ENCODE data around the gene H6PD.

DNA sequence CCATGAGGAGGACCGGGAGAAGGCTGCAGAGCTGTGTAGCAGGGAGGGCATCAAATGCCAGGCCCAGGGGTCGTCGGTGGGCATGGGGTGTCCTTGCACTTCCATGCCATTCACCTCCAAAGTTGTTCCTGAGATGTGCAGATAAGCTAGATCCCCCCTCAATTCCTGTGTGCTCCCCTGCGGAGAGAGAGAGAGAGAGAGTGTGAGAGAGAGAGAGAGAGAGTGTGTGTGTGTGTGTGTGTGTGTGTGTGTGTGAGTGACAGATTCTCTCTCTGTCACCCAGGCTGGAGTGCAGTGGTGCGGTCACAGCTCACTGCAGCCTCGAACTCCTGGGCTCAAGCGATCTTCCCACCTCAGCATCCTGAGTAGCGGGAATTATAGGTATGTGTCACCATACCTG is 74.5 kb downstream of the H6PD start:
- TF ChIP-seq YY1 (IDR thresholded peaks at IDR 0.05; ENCODE audit: low read depth) (no peak), CREB1 (IDR thresholded peaks at IDR 0.05; ENCODE audit: low read depth) (no peak), ZBTB7A (IDR thresholded peaks at IDR 0.05; ENCODE audit: low read depth) (no peak), NFIC (IDR thresholded peaks at IDR 0.05) (no peak), FOXM1 (IDR thresholded peaks at IDR 0.05; ENCODE audit: borderline replicate concordance, low read depth) (no peak), EGR1 (IDR thresholded peaks at IDR 0.05) (no peak), TEAD4 (IDR thresholded peaks at IDR 0.05) (no peak), CEBPB (IDR thresholded peaks at IDR 0.05) (no peak), TAF1 (IDR thresholded peaks at IDR 0.05; ENCODE audit: low read depth) (no peak), EP300 (IDR thresholded peaks at IDR 0.05; ENCODE audit: borderline replicate concordance) (no peak), RAD21 (IDR thresholded peaks at IDR 0.05; ENCODE audit: low read depth) (no peak)
- TF ChIP-seq, protein P1, sequence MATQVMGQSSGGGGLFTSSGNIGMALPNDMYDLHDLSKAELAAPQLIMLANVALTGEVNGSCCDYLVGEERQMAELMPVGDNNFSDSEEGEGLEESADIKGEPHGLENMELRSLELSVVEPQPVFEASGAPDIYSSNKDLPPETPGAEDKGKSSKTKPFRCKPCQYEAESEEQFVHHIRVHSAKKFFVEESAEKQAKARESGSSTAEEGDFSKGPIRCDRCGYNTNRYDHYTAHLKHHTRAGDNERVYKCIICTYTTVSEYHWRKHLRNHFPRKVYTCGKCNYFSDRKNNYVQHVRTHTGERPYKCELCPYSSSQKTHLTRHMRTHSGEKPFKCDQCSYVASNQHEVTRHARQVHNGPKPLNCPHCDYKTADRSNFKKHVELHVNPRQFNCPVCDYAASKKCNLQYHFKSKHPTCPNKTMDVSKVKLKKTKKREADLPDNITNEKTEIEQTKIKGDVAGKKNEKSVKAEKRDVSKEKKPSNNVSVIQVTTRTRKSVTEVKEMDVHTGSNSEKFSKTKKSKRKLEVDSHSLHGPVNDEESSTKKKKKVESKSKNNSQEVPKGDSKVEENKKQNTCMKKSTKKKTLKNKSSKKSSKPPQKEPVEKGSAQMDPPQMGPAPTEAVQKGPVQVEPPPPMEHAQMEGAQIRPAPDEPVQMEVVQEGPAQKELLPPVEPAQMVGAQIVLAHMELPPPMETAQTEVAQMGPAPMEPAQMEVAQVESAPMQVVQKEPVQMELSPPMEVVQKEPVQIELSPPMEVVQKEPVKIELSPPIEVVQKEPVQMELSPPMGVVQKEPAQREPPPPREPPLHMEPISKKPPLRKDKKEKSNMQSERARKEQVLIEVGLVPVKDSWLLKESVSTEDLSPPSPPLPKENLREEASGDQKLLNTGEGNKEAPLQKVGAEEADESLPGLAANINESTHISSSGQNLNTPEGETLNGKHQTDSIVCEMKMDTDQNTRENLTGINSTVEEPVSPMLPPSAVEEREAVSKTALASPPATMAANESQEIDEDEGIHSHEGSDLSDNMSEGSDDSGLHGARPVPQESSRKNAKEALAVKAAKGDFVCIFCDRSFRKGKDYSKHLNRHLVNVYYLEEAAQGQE (IDR thresholded peaks at IDR 0.05; ENCODE audit: low read depth), result no peak
- TF ChIP-seq, protein P2, sequence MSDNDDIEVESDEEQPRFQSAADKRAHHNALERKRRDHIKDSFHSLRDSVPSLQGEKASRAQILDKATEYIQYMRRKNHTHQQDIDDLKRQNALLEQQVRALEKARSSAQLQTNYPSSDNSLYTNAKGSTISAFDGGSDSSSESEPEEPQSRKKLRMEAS (IDR thresholded peaks at IDR 0.05), result no peak
- TF ChIP-seq, protein P3, sequence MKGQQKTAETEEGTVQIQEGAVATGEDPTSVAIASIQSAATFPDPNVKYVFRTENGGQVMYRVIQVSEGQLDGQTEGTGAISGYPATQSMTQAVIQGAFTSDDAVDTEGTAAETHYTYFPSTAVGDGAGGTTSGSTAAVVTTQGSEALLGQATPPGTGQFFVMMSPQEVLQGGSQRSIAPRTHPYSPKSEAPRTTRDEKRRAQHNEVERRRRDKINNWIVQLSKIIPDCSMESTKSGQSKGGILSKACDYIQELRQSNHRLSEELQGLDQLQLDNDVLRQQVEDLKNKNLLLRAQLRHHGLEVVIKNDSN (IDR thresholded peaks at IDR 0.05), result no peak

Measured in Ishikawa (cell line).